HG02981 (cell line): ENCODE data around the gene COA1.
A peak's percentile ranks its signal among the peaks of the same experiment; 100 is the strongest.
"Not testable (repeated sequence)": the region's sequence is repeated elsewhere in the genome, so short reads cannot be mapped to it uniquely, and the experiment has no call there.

Experiments
- ATAC-seq: cut with Tn5 transposase; IDR thresholded peaks from one replicate; pipeline ENCODE4 v1.9.1; 2021; ENCODE audit warnings: mild to moderate bottlenecking, moderate library complexity; ENCODE audit not compliant: unreplicated experiment

Gene COA1, protein sequence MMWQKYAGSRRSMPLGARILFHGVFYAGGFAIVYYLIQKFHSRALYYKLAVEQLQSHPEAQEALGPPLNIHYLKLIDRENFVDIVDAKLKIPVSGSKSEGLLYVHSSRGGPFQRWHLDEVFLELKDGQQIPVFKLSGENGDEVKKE

GRCh38 chr7:43729214-43729923 is at the start of gene COA1:
Gene COA1 (minus strand): TSS chr7:43729523. CDS start chr7:43648614, 80,909 bp downstream.
- peak; percentile 73 for ATAC-seq

GRCh38 chr7:43778293-43779044 is 49.1 kb upstream of the COA1 start:
- not testable (repeated sequence) for ATAC-seq

GRCh38 chr7:43775255-43775654 is 45.9 kb upstream of the COA1 start:
- not testable (repeated sequence) for ATAC-seq

DNA sequence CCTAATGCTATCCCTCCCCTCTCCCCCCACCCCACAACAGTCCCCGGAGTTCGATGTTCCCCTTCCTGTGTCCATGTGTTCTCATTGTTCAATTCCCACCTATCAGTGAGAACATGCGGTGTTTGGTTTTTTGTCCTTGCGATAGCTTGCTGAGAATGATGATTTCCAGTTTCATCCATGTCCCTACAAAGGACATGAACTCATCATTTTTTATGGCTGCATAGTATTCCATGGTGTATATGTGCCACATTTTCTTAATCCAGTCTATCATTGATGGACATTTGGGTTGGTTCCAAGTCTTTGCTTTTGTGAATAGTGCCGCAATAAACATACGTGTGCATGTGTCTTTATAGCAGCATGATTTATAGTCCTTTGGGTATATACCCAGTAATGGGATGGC is 43.9 kb upstream of the COA1 start:
- not testable (repeated sequence) for ATAC-seq

DNA sequence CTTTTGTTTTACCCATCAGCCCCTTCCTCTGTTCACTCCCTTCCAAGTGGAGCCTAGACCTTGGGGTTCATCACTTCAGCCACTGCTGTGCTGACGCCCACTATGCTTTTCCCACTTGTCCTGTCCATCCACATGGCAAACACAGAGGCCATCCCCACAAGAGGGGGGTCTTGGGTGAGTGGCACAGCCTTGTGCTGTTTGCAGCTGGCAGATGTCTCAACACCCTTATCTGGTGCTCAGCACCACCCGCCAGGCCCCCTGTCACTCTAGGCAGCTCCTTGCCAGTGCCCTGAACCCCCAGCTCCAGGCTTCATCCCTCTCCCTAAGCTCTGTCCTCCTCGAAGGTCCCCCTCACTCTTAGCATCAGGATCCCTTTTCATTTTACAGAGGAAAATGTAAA is 42.2 kb upstream of the COA1 start:
- no peak for ATAC-seq

DNA sequence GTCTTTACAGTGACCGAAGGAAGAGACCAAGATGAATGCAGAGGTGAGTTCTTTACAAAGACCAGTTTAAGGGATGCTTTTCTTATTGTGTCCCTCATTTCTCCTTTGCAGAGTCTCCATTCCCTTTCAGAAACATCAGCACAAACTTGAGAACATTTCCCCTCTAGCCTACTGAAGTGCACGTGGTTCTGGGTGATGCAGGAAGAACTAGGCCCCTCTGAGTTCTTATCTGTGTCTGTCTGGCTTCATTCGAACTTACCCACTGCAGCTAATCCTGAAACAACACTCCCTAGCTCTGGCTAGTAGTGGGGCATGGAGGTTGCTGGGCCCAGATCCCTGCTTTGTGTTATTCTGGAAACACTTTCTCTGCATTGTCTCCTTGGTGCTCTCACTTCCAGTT is 41.8 kb upstream of the COA1 start:
- ATAC-seq: no peak

- no peak for ATAC-seq
Observed at GRCh38 chr7:43769791-43770465, 40.6 kb upstream of the COA1 start.

DNA sequence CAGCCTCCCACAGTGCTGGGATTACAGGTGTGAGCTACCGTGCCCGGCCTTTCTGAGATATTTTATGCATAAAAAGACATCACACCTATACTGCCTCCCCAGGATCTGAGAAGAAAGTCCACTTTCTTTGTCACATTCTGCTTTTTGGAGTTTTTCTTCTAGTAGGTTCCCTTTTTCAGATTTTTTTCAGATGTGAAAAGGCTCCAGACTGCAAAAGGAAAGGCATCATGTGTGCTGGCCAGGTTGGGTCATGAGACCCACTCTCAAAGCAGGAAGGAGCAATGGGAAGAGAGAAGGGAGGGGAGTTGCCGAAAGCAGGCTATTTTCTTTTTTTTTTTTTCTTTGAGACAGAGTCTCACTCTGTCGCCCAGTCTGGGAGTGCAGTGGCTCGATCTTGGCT is 40.0 kb upstream of the COA1 start:
- ATAC-seq: no peak

DNA sequence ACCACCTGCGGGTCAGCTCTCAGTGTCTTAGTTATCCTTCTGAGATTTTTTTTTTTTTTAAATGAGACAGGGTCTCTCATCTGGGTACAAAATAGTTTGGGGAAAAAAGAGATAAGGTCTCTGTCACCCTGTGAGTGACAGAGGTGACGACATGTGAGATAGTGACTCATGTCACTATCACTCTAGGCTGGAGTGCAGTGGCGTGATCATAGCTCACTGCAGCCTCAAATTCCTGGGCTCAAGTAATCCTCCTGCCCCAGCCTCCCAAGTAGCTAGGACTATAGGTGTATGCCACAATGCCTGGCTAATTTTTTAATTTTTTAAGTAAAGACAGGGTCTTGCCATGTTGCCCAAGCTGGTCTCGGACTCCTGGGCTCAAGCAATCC is 39.6 kb upstream of the COA1 start:
- ATAC-seq: no peak

GRCh38 chr7:43768201-43768886 is 39.0 kb upstream of the COA1 start:
- no peak for ATAC-seq

DNA sequence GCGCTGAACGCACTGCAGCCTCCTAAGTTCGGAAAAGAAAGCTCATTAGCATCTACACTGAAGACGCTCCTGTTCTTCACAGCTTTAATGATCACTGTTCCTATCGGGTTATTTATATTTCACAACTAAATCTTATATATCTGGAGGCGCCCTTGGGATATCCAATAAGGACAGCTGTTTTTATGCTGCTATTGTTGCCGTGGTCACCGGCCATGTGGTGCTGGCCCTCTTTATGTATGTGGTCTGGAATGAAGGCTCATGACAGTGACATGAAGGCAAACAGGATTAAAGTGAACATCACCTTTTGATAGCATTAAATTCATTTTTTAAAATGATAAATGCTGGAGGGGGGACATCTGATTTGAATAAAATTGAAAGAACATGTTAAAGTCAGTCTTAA is 38.0 kb upstream of the COA1 start:
- ATAC-seq: no peak

- ATAC-seq: no peak
Observed at GRCh38 chr7:43766564-43766963, 37.2 kb upstream of the COA1 start.

- no peak for ATAC-seq
Observed at GRCh38 chr7:43764807-43765491, 35.6 kb upstream of the COA1 start.

DNA sequence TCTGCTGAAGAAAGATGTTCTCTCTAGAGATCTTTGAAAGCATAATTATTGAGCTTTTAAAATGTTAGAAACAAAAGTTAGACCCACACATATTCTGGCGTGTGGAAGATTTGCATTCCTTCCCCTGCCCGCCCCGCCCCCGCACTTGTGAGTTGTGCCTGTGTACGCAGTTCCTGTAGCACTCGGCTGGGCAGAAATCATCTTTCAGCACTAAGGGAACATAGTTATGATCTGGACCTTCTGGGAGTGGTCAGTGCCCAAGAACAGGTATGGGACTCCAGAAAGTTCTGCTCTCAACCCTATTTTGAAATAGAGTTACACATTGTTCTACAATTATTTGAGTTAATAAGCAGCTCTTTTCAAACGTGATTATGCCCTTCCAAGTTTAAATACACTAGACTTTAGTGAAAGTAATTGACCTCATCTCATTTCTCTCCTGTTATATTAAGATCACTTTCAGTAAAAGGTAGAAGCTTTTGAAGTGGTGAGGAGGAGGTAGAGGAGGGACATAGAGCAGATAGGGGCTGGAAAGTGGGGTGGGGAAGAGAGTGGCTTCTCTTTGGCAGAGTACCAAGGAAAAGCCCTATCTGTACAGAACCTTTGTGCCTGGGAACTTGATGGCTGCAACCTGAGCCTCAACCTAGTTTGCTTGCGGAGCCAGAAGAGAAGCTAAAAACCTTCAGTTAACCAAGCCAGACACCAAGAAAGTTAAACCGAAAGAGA is 34.9 kb upstream of the COA1 start:
- ATAC-seq: no peak

DNA sequence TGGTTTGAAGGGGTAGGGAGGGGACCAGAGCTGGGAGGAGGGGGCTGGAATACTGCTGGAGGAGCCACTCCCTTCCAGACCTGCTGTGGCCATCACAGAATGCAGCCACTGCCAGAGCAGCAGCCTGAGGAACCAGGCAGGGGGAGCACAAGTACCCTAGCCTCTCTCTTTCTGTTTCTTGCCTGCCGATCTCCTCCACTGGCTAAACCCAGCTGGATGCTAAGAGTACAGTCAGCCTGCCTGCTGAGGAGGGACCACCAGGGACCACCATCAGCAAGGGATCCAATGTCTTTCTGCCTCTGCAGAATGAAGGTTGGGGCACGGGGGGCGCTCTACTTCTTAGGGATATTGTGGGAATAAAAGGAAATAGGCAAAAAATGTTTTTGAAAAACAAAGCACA is 33.9 kb upstream of the COA1 start:
- ATAC-seq: no peak

DNA sequence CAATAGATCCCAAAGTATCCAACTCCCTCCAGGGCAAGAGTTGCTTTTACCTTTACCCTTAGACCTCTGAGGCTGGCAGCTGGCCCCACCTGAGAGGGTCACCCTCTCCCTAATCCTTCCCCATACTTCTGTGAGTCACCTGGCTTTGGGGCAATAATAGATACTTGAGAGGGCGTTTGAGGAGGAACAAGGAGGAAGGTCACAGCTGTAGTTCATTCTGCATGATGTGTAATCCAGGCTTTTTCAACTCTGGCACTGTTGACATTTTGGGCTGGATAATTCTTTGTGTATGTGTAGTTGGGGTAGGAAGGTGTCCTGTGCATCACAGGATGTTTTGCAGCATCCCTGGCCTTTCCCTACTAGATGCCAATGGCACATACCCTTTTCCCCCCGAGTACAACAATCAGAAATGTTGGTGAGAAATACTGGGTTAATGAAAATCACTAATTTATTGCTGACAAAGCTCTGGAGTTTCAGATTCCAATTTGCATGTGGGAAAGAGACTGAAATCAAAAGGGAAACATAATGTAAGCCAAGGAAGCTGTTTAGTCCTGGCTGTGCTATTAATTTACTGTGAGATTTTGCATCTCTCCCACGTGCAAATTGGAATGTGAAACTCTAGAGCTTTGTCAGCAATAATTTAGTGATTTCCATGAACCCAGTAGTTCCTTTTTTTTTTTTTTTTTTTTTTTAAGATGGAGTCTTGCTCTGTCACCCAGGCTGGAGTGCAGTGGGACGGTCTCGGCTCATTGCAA is 32.8 kb upstream of the COA1 start:
- ATAC-seq: no peak

GRCh38 chr7:43761382-43761781 is 32.1 kb upstream of the COA1 start:
- no peak for ATAC-seq

DNA sequence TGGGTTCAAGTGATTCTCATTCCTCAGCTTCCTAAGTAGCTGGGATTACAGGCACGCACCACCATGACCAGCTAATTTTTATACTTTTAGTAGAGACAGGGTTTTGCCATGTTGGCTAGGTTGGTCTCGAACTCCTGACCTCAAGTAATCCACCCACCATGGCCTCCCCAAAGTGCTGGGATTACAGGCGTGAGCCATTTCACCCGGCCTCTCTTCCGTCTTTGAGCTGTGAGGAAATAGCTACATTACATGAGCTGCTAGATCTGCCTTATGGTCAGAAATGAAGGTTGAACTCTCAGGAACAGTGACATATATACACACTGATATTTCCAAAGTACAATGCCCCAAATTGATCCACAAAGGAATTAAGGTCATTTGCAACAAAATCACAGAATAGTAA is 31.5 kb upstream of the COA1 start:
- ATAC-seq: no peak
